Iris pigment epithelial cell (primary cell): Measurements from ENCODE around the gene EIF6.

Experiments
- DNase-seq: peaks from one replicate; pipeline ENCODE4 v3.0.0-alpha.2; 2011; ENCODE audit warnings: low read depth

The EIF6 gene

GRCh38 chr20:35293303-35294292, 9.0 kb upstream of the EIF6 start:
- DNase-seq, result no peak

- no peak for DNase-seq
Measured at GRCh38 chr20:35292504-35293285, 8.1 kb upstream of the EIF6 start.

- no peak for DNase-seq
Measured at GRCh38 chr20:35291654-35292503, 7.3 kb upstream of the EIF6 start, which contains the start of gene FAM83C. Gene FAM83C (minus strand): TSS chr20:35292425. CDS start chr20:35292304, 121 bp downstream.

GRCh38 chr20:35290887-35291417, 6.4 kb upstream of the EIF6 start:
- DNase-seq, result no peak

GRCh38 chr20:35290186-35290886, 5.8 kb upstream of the EIF6 start:
- no peak for DNase-seq

- no peak for DNase-seq
Measured at GRCh38 chr20:35288325-35289060, 3.9 kb upstream of the EIF6 start.

GRCh38 chr20:35287509-35288324, 3.1 kb upstream of the EIF6 start:
- DNase-seq, result no peak

GRCh38 chr20:35286899-35287508, 2.4 kb upstream of the EIF6 start:
- DNase-seq, result no peak

GRCh38 chr20:35286077-35286898, 1.7 kb upstream of the EIF6 start:
- no peak for DNase-seq

GRCh38 chr20:35285806-35286076, 1.2 kb upstream of the EIF6 start:
- DNase-seq, result no peak

GRCh38 chr20:35284992-35285805, 627 bp upstream of the EIF6 start:
- DNase-seq, result no peak

- DNase-seq, result no peak
Measured at GRCh38 chr20:35283441-35284266, 918 bp downstream of the EIF6 start.

- no peak for DNase-seq
Measured at GRCh38 chr20:35281506-35282101, 3.0 kb downstream of the EIF6 start.

GRCh38 chr20:35280523-35280922, 4.0 kb downstream of the EIF6 start:
- DNase-seq, result no peak

GRCh38 chr20:35279533-35280174, 4.9 kb downstream of the EIF6 start:
- DNase-seq, result no peak

- no peak for DNase-seq
Measured at GRCh38 chr20:35279040-35279439, 5.5 kb downstream of the EIF6 start.
